ENCODE results near the gene CLEC4G.

CLEC4G gene

DNA sequence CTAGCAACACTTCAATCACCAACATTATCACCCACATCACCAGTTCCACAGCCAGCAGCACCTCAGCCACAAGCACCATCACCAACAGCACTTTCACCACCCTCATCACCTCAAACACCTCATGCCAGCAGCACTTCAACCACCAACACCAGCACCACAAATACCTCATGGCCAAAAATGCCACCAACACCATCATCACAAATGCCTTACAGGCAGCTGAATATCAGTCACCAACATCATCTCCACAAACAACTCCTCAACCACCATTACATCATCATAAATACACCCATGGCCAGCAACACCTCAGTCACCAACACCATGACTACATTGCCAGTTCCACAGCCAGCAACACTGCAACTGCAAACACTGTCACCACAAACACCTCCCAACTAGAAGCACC is 40.4 kb downstream of the CLEC4G start:
- DNase-seq = no peak

GRCh38 chr19:7690779-7691258 is 41.1 kb downstream of the CLEC4G start:
- no peak for DNase-seq

GRCh38 chr19:7689165-7689564 is 42.7 kb downstream of the CLEC4G start:
- DNase-seq = no peak

DNA sequence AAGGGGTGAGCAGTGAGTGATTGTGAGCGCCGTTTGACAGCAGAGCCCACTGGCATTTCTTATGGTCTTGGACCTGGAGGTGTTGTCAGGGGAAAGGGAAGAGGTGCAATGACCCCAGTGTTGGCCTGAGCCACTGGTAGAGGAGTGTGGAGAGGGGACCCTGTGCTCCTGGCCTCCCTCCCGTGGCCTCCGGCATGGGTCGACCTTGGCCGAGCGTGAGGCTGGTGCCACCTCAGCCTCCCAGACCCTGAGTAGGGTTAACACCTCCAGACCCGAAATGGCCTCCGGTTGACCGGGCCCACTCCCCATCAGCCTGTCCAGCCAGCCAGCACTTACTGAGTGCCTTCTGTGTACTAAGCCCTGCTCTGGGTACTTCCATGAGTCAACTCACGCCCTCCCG is 44.7 kb downstream of the CLEC4G start:
- DNase-seq = no peak

GRCh38 chr19:7685546-7686445 is 46.1 kb downstream of the CLEC4G start:
- no peak for DNase-seq

DNA sequence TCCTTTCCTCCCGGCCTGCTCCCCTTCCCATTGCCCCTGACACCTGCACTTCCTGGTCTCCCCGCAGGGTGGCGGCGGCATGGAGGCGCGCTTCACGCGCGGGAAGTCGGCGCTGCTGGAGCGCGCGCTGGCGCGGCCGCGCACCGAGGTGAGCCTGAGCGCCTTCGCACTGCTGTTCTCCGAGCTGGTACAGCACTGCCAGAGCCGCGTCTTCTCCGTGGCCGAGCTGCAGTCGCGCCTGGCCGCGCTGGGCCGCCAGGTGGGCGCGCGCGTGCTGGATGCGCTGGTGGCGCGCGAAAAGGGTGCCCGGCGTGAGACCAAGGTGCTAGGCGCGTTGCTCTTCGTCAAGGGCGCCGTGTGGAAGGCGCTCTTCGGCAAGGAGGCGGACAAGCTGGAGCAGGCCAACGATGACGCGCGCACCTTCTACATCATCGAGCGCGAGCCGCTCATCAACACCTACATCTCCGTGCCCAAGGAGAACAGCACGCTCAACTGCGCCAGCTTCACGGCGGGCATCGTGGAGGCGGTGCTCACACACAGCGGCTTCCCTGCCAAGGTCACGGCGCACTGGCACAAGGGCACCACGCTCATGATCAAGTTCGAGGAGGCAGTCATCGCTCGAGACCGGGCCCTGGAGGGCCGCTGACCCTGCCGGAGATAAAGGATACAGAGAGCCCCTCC is 49.6 kb downstream of the CLEC4G start:
- DNase-seq = no peak

DNA sequence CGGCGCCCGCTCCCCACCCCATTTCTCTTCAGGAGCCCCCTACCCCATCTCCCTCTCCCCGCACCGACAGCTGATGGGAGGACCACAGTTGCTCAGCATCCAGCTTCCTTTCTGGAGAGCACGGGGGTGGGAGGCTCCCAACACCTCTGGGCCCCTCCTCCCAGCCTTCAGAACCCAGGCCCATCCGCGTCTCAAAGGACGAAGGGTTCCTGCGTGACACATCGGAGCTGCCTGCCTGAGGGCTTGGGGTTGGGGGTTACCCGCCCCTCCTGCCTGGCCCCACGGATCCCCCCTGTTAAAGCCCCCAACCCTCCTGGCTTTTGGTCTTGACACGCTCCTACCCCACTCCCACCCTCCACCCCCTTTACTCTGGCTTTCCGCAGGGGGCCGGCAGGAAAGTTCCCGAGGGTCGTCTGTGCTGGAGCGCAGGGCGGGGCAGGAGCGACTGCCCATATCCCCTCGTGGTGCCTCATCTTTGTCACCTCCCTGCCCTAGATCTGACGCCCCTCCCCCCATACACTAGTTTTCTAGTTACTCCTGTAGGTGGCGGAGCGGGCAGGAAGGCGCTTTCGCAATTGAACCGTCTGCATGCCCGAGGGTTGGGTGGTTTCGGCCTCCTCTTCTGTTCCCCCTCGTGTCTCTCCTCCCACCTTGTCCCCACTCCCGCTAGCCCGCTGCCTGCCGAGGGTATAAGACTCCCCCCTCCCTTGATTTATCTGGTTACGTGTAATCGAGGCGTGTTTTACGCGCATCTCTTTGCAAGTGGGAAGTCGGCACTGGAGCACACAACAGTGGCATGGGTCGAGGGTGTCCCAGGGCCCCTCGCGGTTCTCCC is 50.4 kb downstream of the CLEC4G start:
- peak; percentile 30 for DNase-seq

- peak; percentile 85 for DNase-seq
Measured at GRCh38 chr19:7680606-7681339, 51.1 kb downstream of the CLEC4G start, which contains the start of gene TRAPPC5. TRAPPC5 (plus strand) TSS chr19:7680833; CDS start chr19:7682254, 1,421 bp downstream.

- no peak for DNase-seq
Measured at GRCh38 chr19:7679771-7680605, 51.9 kb downstream of the CLEC4G start.

DNA sequence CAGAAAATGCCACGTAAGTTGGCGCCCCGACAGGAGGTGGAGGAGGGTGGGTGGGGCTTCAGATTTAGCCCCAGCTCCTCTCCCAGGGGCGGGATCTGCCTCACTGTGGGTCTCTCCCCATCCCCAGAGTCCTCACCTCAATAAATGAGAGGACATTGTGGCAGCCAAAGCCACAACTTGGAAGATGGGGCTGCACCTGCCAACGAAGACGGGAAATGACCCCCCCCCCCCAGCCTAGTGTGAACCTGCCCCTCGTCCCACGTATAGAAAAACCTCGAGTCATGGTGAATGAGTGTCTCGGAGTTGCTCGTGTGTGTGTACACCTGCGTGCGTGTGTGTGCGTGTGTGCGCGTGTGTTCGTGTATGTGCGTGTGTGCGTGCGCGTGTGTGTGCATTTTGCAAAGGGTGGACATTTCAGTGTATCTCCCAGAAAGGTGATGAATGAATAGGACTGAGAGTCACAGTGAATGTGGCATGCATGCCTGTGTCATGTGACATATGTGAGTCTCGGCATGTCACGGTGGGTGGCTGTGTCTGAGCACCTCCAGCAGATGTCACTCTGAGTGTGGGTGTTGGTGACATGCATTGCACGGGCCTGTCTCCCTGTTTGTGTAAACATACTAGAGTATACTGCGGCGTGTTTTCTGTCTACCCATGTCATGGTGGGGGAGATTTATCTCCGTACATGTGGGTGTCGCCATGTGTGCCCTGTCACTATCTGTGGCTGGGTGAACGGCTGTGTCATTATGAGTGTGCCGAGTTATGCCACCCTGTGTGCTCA is 52.7 kb downstream of the CLEC4G start:
- DNase-seq = no peak
